Measurements from ENCODE around the gene IPPK. TPM values are rescaled to one million over a fixed set of nuclear protein-coding genes. Genes with fewer than 3 reads are reported as not detected.

Gene IPPK
- total and polyA plus RNA-seq, 8 donors = 1.9 to 6.5 (median 3.1) TPM

DNA sequence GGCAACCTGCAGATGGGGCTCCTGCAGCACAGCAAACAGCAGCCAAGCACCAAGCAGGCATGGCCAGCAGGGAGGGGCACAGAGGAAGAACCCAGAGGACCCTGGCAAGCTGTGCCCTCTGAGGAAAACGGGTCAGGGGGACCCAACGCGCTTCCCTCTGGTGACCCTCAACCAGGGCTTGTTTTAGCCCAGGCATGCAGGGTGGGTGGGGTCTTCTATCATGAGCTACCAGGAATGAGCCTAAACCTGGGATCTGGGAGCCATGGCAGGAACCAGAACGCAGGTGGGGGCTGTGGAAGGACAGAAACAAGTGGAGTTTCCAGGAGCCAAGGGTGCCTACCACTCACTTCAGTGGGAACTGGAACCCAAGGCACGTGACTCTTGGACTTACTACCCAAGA, 20.9 kb downstream of the IPPK start:
- no peak overlapping the region for H3K4me3 ChIP-seq
- TF ChIP-seq, protein P1, sequence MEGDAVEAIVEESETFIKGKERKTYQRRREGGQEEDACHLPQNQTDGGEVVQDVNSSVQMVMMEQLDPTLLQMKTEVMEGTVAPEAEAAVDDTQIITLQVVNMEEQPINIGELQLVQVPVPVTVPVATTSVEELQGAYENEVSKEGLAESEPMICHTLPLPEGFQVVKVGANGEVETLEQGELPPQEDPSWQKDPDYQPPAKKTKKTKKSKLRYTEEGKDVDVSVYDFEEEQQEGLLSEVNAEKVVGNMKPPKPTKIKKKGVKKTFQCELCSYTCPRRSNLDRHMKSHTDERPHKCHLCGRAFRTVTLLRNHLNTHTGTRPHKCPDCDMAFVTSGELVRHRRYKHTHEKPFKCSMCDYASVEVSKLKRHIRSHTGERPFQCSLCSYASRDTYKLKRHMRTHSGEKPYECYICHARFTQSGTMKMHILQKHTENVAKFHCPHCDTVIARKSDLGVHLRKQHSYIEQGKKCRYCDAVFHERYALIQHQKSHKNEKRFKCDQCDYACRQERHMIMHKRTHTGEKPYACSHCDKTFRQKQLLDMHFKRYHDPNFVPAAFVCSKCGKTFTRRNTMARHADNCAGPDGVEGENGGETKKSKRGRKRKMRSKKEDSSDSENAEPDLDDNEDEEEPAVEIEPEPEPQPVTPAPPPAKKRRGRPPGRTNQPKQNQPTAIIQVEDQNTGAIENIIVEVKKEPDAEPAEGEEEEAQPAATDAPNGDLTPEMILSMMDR (IDR thresholded peaks at IDR 0.05) = no peak
- no peaks in the 10 kb centered on the region for H3K9me3 ChIP-seq
- no peak for FAIRE-seq
- no peak for ATAC-seq
- H3K36me3 ChIP-seq = peaks cover 0 to 18% (median 7%) of the 10 kb centered on the region in 3 donors
- intact Hi-C loops (cut with DNase I) = no loop called here
- peak in 1 of 6 donors; percentile 22 for DNase-seq
- no peaks in the 10 kb centered on the region for H3K27me3 ChIP-seq
- H3K27ac ChIP-seq = no peak overlapping the region
- 94 to 97% methylated on average over 5 of the region's 5 CpGs for WGBS, 2 donors
- no peaks in the 10 kb centered on the region for H3K4me1 ChIP-seq

DNA sequence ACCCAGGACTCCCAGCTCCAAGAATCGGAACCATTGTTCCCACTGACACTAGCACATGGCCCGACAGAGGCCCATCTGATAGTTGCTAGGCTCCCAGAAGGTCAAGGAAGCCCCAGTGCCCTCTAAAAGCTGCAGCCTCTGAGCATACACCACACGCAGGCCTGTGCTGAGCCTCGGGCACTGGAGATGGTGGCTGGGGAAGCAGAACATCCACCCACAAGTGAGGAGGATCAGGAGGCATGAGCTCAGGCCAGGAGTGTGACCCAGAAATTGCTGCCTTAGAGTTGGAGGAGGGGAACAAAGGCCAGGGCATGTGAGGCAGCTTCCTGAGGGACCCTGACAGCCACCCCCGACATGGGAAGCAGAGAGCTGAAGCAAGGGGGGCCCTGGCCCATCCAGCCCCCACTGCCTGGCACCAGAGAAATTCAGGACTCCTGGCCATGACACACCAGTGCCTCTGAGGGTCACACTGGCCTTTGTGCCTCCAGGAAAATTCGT, 21.4 kb downstream of the IPPK start:
- DNase-seq = peak in 1 of 6 donors; percentile 22
- 78 to 84% methylated on average over 6 of the region's 6 CpGs for WGBS, 2 donors
- intact Hi-C loops (cut with DNase I) = no loop called here

DNA sequence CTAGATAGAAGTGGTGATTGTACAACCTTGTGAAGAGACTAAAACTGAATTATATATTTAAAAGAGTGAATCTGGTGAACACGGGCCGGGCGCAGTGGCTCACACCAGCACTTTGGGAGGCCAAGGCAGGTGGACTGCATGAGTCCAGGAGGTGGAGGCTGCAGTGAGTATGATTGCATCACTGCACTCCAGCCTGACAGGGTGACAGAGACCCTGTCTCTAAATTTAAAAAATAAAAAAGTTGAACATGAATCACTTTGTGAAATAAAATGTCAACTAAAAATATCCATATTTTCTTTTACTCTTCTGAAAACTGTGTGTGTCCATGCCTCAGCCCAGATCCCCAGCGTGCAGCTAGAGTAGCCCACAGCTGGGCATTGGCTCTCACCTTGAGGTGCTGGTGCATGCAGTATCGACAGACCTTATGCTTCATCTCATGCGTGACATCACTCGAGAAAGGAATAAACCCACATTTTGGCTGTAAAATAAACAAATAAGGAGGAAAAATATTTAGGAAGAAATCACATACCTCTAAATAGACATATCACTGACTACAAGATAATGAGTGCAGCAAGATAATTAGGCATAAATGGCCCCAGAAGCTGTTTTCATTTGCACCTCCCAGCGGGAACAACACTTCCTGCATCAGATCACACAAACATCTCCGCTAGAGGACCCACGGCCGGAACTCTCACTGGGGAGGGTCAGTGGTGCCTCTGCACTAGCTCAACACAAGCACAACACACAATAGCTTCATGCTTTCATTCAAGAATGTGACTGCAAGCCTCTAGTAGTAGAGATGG, 22.1 kb downstream of the IPPK start:
- no peaks in the 10 kb centered on the region for H3K9me3 ChIP-seq
- H3K36me3 ChIP-seq = peaks cover 0 to 18% (median 14%) of the 10 kb centered on the region in 3 donors
- intact Hi-C loops (cut with DNase I) = no loop called here
- DNase-seq (peak in 1 of 6 donors; percentile 24), FAIRE-seq (no peak), ATAC-seq (no peak)
- no peak overlapping the region for H3K4me3 ChIP-seq
- TF ChIP-seq, protein P1 (IDR thresholded peaks at IDR 0.05) = no peak
- H3K27ac ChIP-seq = no peak overlapping the region
- no peaks in the 10 kb centered on the region for H3K27me3 ChIP-seq
- 95 to 96% methylated on average over 11 of the region's 11 CpGs for WGBS, 2 donors
- H3K4me1 ChIP-seq = no peaks in the 10 kb centered on the region

More for the DNA sequence above, 21.4 kb downstream of the IPPK start:
- FAIRE-seq (no peak), ATAC-seq (no peak)
- TF ChIP-seq, protein P1 (IDR thresholded peaks at IDR 0.05) = no peak
- Histone ChIP-seq H3K4me3 (no peak overlapping the region), H3K9me3 (no peaks in the 10 kb centered on the region), H3K4me1 (no peaks in the 10 kb centered on the region), H3K27me3 (no peaks in the 10 kb centered on the region), H3K27ac (no peak overlapping the region), H3K36me3 (peaks cover 0 to 18% (median 11%) of the 10 kb centered on the region in 3 donors)

DNA sequence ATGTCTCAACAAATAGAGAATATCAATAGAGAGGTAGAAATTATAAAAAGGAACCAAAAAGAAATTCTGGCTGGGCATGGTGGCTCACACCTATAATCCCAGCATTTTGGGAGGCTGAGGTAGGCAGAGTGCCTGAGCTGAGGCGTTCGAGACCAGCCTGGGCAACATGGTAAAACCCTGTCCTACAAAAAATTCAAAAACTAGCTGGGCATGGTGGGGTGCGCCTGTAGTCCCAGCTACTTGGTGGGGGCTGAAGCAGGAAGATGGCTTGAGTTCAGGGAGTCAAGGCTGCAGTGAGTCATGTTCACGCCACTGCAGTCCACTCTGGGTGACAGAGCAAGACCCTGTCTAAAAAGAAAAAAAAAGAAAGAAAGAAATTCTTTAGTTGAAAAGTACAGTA, 24.9 kb downstream of the IPPK start:
- no peaks in the 10 kb centered on the region for H3K4me1 ChIP-seq
- FAIRE-seq (no peak), DNase-seq (peak in 1 of 6 donors; percentile 3), ATAC-seq (no peak)
- no peaks in the 10 kb centered on the region for H3K27me3 ChIP-seq
- intact Hi-C loops (cut with DNase I) = no loop called here
- whole genome bisulfite sequencing, 2 donors = 98 to 100% methylated on average over 4 of the region's 4 CpGs
- no peak overlapping the region for H3K27ac ChIP-seq
- H3K4me3 ChIP-seq = no peak overlapping the region
- TF ChIP-seq, protein P1 (IDR thresholded peaks at IDR 0.05) = no peak
- peaks cover 0 to 27% (median 14%) of the 10 kb centered on the region in 3 donors for H3K36me3 ChIP-seq
- H3K9me3 ChIP-seq = no peaks in the 10 kb centered on the region

DNA sequence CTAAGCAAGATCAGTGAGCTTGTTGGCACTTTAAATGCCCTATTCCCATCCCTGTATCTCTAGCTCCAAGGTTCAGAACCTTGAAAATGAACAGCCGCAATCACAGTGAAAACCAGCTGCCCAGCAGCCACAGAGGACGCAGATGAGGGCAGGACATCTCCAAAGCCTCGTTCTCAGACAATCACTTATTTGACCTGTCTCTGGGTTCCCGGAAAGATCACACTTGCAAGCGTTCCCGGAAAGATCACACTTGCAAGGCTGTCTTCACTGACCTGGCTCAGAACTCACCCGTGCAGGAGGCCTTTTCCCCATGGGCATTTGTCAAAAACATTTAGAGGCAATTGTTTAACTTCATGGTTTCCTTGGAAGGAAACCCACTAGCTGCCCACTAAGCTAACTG, 25.7 kb downstream of the IPPK start:
- FAIRE-seq = no peak
- no peak overlapping the region for H3K27ac ChIP-seq
- peak in 1 of 6 donors; percentile 3 for DNase-seq
- H3K36me3 ChIP-seq = peaks cover 0 to 27% (median 14%) of the 10 kb centered on the region in 3 donors
- ATAC-seq = no peak
- H3K4me1 ChIP-seq = no peaks in the 10 kb centered on the region
- H3K27me3 ChIP-seq = no peaks in the 10 kb centered on the region
- intact Hi-C loops (cut with DNase I) = no loop called here
- TF ChIP-seq, protein P1 (IDR thresholded peaks at IDR 0.05) = no peak
- H3K4me3 ChIP-seq = no peak overlapping the region
- WGBS, 2 donors = 85 to 88% methylated on average over 7 of the region's 7 CpGs
- no peaks in the 10 kb centered on the region for H3K9me3 ChIP-seq
